ENCODE measurements around the gene TRIML1. TPM values are rescaled to one million over a fixed set of nuclear protein-coding genes. Genes with fewer than 3 reads are reported as not detected.

TRIML1 gene
- polyA plus RNA-seq, 1 donor from 2014 or later, result not detected

- Histone ChIP-seq H4K20me1 (ENCODE audit: insufficient read depth) (no peaks in the 10 kb centered on the region), H3F3A (ENCODE audit: insufficient read depth, low read length, poor library complexity, severe bottlenecking) (no peaks in the 10 kb centered on the region), H3K36me3 (ENCODE audit: insufficient read depth, low read length) (no peaks in the 10 kb centered on the region), H3K9ac (ENCODE audit: low read length) (no peak overlapping the region), H3K27ac (ENCODE audit: low read length) (no peak overlapping the region), H2AFZ (ENCODE audit: low read depth, low read length) (no peak overlapping the region), H3K79me2 (replicated peaks; ENCODE audit: insufficient read depth, low read length) (no peaks in the 10 kb centered on the region), H3K27me3 (ENCODE audit: insufficient read depth, low read depth, low read length) (no peaks in the 10 kb centered on the region), H3K4me2 (ENCODE audit: low read length) (no peak overlapping the region), H3K4me3 (ENCODE audit: low read length) (no peak overlapping the region), H3K9me2 (ENCODE audit: insufficient read depth, low read length) (no peaks in the 10 kb centered on the region), H3K9me3 (ENCODE audit: low read length) (no peaks in the 10 kb centered on the region)
- TF ChIP-seq SMC3 (conservative IDR thresholded peaks at IDR 0.05; ENCODE audit: poor library complexity) (no peak), EP300 (conservative IDR thresholded peaks at IDR 0.05; ENCODE audit: poor library complexity, severe bottlenecking) (no peak), MXI1 (conservative IDR thresholded peaks at IDR 0.05; ENCODE audit: poor library complexity, severe bottlenecking) (no peak), TAF1 (IDR thresholded peaks at IDR 0.05; ENCODE audit: low read depth) (no peak), RAD21 (conservative IDR thresholded peaks at IDR 0.05) (no peak), POLR2AphosphoS5 (IDR thresholded peaks at IDR 0.05) (no peak), EZH2 (IDR thresholded peaks at IDR 0.05; ENCODE audit: borderline replicate concordance, insufficient read depth, low read length, poor library complexity, severe bottlenecking) (no peak)
- TF ChIP-seq, protein P1, sequence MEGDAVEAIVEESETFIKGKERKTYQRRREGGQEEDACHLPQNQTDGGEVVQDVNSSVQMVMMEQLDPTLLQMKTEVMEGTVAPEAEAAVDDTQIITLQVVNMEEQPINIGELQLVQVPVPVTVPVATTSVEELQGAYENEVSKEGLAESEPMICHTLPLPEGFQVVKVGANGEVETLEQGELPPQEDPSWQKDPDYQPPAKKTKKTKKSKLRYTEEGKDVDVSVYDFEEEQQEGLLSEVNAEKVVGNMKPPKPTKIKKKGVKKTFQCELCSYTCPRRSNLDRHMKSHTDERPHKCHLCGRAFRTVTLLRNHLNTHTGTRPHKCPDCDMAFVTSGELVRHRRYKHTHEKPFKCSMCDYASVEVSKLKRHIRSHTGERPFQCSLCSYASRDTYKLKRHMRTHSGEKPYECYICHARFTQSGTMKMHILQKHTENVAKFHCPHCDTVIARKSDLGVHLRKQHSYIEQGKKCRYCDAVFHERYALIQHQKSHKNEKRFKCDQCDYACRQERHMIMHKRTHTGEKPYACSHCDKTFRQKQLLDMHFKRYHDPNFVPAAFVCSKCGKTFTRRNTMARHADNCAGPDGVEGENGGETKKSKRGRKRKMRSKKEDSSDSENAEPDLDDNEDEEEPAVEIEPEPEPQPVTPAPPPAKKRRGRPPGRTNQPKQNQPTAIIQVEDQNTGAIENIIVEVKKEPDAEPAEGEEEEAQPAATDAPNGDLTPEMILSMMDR (IDR thresholded peaks at IDR 0.05; ENCODE audit: poor library complexity, severe bottlenecking), result no peak
- TF ChIP-seq, protein P2, sequence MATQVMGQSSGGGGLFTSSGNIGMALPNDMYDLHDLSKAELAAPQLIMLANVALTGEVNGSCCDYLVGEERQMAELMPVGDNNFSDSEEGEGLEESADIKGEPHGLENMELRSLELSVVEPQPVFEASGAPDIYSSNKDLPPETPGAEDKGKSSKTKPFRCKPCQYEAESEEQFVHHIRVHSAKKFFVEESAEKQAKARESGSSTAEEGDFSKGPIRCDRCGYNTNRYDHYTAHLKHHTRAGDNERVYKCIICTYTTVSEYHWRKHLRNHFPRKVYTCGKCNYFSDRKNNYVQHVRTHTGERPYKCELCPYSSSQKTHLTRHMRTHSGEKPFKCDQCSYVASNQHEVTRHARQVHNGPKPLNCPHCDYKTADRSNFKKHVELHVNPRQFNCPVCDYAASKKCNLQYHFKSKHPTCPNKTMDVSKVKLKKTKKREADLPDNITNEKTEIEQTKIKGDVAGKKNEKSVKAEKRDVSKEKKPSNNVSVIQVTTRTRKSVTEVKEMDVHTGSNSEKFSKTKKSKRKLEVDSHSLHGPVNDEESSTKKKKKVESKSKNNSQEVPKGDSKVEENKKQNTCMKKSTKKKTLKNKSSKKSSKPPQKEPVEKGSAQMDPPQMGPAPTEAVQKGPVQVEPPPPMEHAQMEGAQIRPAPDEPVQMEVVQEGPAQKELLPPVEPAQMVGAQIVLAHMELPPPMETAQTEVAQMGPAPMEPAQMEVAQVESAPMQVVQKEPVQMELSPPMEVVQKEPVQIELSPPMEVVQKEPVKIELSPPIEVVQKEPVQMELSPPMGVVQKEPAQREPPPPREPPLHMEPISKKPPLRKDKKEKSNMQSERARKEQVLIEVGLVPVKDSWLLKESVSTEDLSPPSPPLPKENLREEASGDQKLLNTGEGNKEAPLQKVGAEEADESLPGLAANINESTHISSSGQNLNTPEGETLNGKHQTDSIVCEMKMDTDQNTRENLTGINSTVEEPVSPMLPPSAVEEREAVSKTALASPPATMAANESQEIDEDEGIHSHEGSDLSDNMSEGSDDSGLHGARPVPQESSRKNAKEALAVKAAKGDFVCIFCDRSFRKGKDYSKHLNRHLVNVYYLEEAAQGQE (IDR thresholded peaks at IDR 0.05; ENCODE audit: borderline replicate concordance), result no peak
Measured at GRCh38 chr4:188196134-188196735, 57.0 kb downstream of the TRIML1 start.

Small RNA genes within 50 kb of the gene (small RNA-seq; reads per million reads assigned to genes)
- gene RNU6-173P, result 0 to 0.08 (median 0) reads per million in 3 experiments

Other genes starting within 250 kb of the TRIML1 start
- not detected in 2 replicates for gene ZFP42, start 143.7 kb upstream of the TRIML1 start, polyA plus RNA-seq
- gene TRIML2, start 29.8 kb upstream of the TRIML1 start, polyA plus RNA-seq, result not detected in 2 replicates

All from neural cell (in vitro differentiated cells).